ENCODE measurements around the gene FRAT2. TPM values are rescaled to one million over a fixed set of nuclear protein-coding genes. Genes with fewer than 3 reads are reported as not detected.

The FRAT2 gene
- total and polyA plus RNA-seq, 10 of the 15 experiments (the other 5 are each of a cell fraction or from before 2014, with no cell fraction given) = 0.69 to 5.9 (median 3.8) TPM

DNA sequence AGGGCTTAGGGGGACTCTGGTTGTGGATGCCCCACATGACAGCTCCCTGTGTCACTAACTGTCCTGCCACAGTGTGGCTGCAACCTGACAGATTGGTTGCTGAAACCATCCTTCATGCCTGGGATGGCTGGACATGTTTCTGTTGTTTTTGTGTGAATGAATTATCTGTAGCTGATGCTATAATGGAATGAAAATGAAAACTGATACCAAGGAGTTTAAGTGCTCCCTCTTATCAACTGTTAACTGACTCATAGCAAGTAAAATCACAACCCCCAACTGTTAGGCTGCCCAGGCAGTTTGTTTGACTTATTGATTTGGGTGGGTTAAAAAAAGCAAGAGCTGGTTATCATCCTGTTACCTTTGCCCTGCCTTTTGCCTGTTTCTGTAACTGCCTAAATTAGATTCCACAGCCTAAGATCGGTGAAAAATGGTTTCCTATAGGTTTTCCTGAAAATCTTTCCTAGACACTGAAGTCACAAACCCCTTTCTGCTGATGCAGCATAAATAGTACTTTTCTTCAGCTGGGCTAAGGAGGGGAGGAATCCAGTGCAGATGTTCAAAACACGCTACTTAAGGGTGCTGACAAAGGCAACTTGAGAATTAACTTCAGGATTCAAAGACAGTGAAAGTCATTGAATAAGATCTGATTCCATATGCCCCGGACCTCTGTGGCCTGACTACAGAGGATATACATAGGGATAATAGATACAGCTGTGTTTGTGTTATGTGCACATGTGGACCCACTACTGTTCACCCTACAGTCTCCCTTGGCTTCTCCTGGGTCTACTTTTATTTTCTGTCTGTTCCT lies 5.7 kb downstream of the FRAT2 start:
- WGBS (ENCODE audit: insufficient coverage, insufficient replicate concordance, low lambda C conversion rate, missing lambda C conversion rate) = 68% methylated on average over 3 of the region's 3 CpGs
- H2AFZ ChIP-seq (ENCODE audit: control insufficient read depth, low read depth, low read length) = no peak overlapping the region
- TF ChIP-seq, protein P1, sequence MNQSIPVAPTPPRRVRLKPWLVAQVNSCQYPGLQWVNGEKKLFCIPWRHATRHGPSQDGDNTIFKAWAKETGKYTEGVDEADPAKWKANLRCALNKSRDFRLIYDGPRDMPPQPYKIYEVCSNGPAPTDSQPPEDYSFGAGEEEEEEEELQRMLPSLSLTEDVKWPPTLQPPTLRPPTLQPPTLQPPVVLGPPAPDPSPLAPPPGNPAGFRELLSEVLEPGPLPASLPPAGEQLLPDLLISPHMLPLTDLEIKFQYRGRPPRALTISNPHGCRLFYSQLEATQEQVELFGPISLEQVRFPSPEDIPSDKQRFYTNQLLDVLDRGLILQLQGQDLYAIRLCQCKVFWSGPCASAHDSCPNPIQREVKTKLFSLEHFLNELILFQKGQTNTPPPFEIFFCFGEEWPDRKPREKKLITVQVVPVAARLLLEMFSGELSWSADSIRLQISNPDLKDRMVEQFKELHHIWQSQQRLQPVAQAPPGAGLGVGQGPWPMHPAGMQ (IDR thresholded peaks at IDR 0.05; ENCODE audit: borderline replicate concordance) = no peak
- no peak for TF ChIP-seq HDAC2 (IDR thresholded peaks at IDR 0.05)
- TF ChIP-seq, protein P2, sequence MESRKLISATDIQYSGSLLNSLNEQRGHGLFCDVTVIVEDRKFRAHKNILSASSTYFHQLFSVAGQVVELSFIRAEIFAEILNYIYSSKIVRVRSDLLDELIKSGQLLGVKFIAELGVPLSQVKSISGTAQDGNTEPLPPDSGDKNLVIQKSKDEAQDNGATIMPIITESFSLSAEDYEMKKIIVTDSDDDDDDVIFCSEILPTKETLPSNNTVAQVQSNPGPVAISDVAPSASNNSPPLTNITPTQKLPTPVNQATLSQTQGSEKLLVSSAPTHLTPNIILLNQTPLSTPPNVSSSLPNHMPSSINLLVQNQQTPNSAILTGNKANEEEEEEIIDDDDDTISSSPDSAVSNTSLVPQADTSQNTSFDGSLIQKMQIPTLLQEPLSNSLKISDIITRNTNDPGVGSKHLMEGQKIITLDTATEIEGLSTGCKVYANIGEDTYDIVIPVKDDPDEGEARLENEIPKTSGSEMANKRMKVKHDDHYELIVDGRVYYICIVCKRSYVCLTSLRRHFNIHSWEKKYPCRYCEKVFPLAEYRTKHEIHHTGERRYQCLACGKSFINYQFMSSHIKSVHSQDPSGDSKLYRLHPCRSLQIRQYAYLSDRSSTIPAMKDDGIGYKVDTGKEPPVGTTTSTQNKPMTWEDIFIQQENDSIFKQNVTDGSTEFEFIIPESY (IDR thresholded peaks at IDR 0.05) = no peak
- no TSS peak for BruUV-seq (replicated peaks)
- peaks cover 12% of the 10 kb centered on the region for H3K4me1 ChIP-seq (ENCODE audit: control insufficient read depth, insufficient read depth, low read length)
- H3K79me2 ChIP-seq (ENCODE audit: control insufficient read depth, insufficient read depth, low read length) = no peaks in the 10 kb centered on the region
- intact Hi-C loops (cut with micrococcal nuclease; ENCODE audit: unreplicated experiment) = no loop called here
- no peak overlapping the region for H3K9ac ChIP-seq (ENCODE audit: control insufficient read depth, insufficient read depth, low read length)
- no peak overlapping the region for H3K4me3 ChIP-seq
- ChIA-PET RAD21 (ENCODE audit: unreplicated experiment) (no interaction called here), SMC1A (ENCODE audit: uncharacterized antibody, unreplicated experiment) (interaction anchor here (1.2 to 1.5 kb wide), 2 partner anchors 12 to 50 kb away, joined by 3 to 4 read pairs; no protein-coding TSS in a partner anchor), POLR2A (interaction anchor here (1.0 kb wide), 1 partner anchor 9 kb away, joined by 3 read pairs; no protein-coding TSS in a partner anchor), CTCF (interaction anchor here (2.3 kb wide), 1 partner anchor 50 kb away, joined by 14 read pairs; no protein-coding TSS in a partner anchor)
- DNase-seq (ENCODE audit: low read depth, low spot score) (no peak), FAIRE-seq (peak; percentile 54), ATAC-seq (peak; percentile 60)
- H3K27ac ChIP-seq (ENCODE audit: control insufficient read depth, insufficient read depth) = no peak overlapping the region
- H3K9me3 ChIP-seq (replicated peaks; ENCODE audit: control insufficient read depth, insufficient read depth, low read length) = no peaks in the 10 kb centered on the region
- 0 out of 2 replicates have a peak overlapping the region, but pooled peaks have one; percentile 5 for H3K4me2 ChIP-seq (ENCODE audit: control insufficient read depth, insufficient read depth)
- no peaks in the 10 kb centered on the region; the same call in 1 of the 2 replicates for H4K20me1 ChIP-seq (ENCODE audit: control insufficient read depth, insufficient read depth)
- in situ Hi-C loops (cut with MboI) = no loop called here
- no peaks in the 10 kb centered on the region for H3K36me3 ChIP-seq (ENCODE audit: control insufficient read depth in 2 of 2, insufficient read depth in 2 of 2, low read length in 1 of 2)
- H3K27me3 ChIP-seq (replicated peaks in 1 of 2; ENCODE audit: control insufficient read depth in 2 of 2, insufficient read depth in 2 of 2, low read length in 1 of 2) = no peaks in the 10 kb centered on the region
